Measurements from ENCODE around the gene ANTXR2. TPM values are rescaled to one million over a fixed set of nuclear protein-coding genes. Genes with fewer than 3 reads are reported as not detected.

Gene ANTXR2
- total and polyA plus RNA-seq, 9 of the 15 experiments (the other 6 are each of a cell fraction or from before 2014, with no cell fraction given), result 10.1 to 83.8 (median 60.3) TPM

- TF ChIP-seq NFYB (IDR thresholded peaks at IDR 0.05; ENCODE audit: extremely low read depth, insufficient read length), result no peak
- peak; percentile 65 for TF ChIP-seq MTA1 (IDR thresholded peaks at IDR 0.05; ENCODE audit: borderline replicate concordance)
- no peak for TF ChIP-seq DIDO1 (tag; IDR thresholded peaks at IDR 0.05; ENCODE audit: low read depth)
- peak; percentile 38; the same call in 1 of the 2 replicates for TF ChIP-seq EP300 (IDR thresholded peaks at IDR 0.05; ENCODE audit: low read length)
- TF ChIP-seq ARID3A (IDR thresholded peaks at IDR 0.05; ENCODE audit: borderline replicate concordance, low read depth, low read length), result no peak
- TF ChIP-seq, protein P1, sequence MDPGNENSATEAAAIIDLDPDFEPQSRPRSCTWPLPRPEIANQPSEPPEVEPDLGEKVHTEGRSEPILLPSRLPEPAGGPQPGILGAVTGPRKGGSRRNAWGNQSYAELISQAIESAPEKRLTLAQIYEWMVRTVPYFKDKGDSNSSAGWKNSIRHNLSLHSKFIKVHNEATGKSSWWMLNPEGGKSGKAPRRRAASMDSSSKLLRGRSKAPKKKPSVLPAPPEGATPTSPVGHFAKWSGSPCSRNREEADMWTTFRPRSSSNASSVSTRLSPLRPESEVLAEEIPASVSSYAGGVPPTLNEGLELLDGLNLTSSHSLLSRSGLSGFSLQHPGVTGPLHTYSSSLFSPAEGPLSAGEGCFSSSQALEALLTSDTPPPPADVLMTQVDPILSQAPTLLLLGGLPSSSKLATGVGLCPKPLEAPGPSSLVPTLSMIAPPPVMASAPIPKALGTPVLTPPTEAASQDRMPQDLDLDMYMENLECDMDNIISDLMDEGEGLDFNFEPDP (CRISPR knock-in tag; IDR thresholded peaks at IDR 0.05), result no peak
- TF ChIP-seq RNF219 (CRISPR knock-in tag; IDR thresholded peaks at IDR 0.05), result no peak
- no peak for TF ChIP-seq C11orf30 (IDR thresholded peaks at IDR 0.05; ENCODE audit: low read depth)
- TF ChIP-seq SIN3B (IDR thresholded peaks at IDR 0.05; ENCODE audit: low read depth), result no peak
- no peak for TF ChIP-seq ZNF398 (CRISPR knock-in tag; IDR thresholded peaks at IDR 0.05)
- no peak for TF ChIP-seq NR2F6 (CRISPR knock-in tag; IDR thresholded peaks at IDR 0.05)
- TF ChIP-seq CXXC5 (CRISPR knock-in tag; IDR thresholded peaks at IDR 0.05), result peak; percentile 78
- TF ChIP-seq BDP1 (IDR thresholded peaks at IDR 0.05; ENCODE audit: insufficient read depth, insufficient read length), result no peak
- no peak for TF ChIP-seq ZBTB9 (CRISPR knock-in tag; IDR thresholded peaks at IDR 0.05)
- TF ChIP-seq STAT5B (CRISPR knock-in tag; IDR thresholded peaks at IDR 0.05), result no peak
- no peak; the same call in 1 of the 2 replicates for TF ChIP-seq ELF2 (CRISPR knock-in tag; IDR thresholded peaks at IDR 0.05)
- no peak for TF ChIP-seq RBM34 (IDR thresholded peaks at IDR 0.05; ENCODE audit: borderline replicate concordance, insufficient read depth, low read length)
- TF ChIP-seq, protein P2, sequence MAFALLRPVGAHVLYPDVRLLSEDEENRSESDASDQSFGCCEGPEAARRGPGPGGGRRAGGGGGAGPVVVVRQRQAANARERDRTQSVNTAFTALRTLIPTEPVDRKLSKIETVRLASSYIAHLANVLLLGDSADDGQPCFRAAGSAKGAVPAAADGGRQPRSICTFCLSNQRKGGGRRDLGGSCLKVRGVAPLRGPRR (CRISPR knock-in tag; IDR thresholded peaks at IDR 0.05), result no peak
- TF ChIP-seq PHF8 (IDR thresholded peaks at IDR 0.05; ENCODE audit: borderline replicate concordance, low read length), result peak; percentile 61
These were observed at the start of gene ANTXR2 (continued) for GRCh38 chr4:80072744-80073472.

Measured in K562 (cell line).